K562 (cell line): ENCODE data around the gene UBQLNL. TPM values are rescaled to one million over a fixed set of nuclear protein-coding genes. Genes with fewer than 3 reads are reported as not detected.
A peak's percentile ranks its signal among the peaks of the same experiment; 100 is the strongest.

Experiments
- CBX5 ChIP-seq: IDR thresholded peaks from 2 replicates; pipeline ENCODE4 v1.6.1; 2014; ENCODE audit warnings: low read depth, borderline replicate concordance
- CCAR2 ChIP-seq: fragments of 200-400 bp; formaldehyde crosslinking; IDR thresholded peaks from 2 replicates; pipeline ENCODE4 v1.6.1; 2017; ENCODE audit warnings: mild to moderate bottlenecking, low read depth, low read length
- CREB5 ChIP-seq: fragments of 250-450 bp; sonication (Bioruptor Pico); IDR thresholded peaks from 2 replicates; pipeline ENCODE4 v1.5.0; 2020; ENCODE audit warnings: mild to moderate bottlenecking
- E2F6 ChIP-seq, 2 experiments: IDR thresholded peaks; 2 replicates each; pipeline ENCODE4 v1.6.1; 2011; ENCODE audit warnings: borderline replicate concordance in 1 of 2, control low read depth in 1 of 2, low read depth in 1 of 2, low read length in 1 of 2, mild to moderate bottlenecking in 1 of 2, mixed read lengths in 1 of 2, moderate library complexity in 1 of 2; ENCODE audit not compliant: insufficient read depth in 1 of 2, insufficient read length in 1 of 2, poor library complexity in 1 of 2, severe bottlenecking in 1 of 2; ENCODE audit errors: extremely low read depth in 1 of 2
- EP400 ChIP-seq: fragments of 450-650 bp; IDR thresholded peaks from 2 replicates; pipeline ENCODE4 v1.6.1; 2017; ENCODE audit warnings: antibody characterized with exemption, mild to moderate bottlenecking, moderate library complexity
- GATAD2B ChIP-seq: fragments of 450-650 bp; IDR thresholded peaks from 2 replicates; pipeline ENCODE4 v1.6.1; 2017; ENCODE audit warnings: mild to moderate bottlenecking, borderline replicate concordance
- HES1 ChIP-seq: fragments of 450-650 bp; IDR thresholded peaks from 2 replicates; pipeline ENCODE4 v1.6.1; 2016; ENCODE audit warnings: low read depth, mild to moderate bottlenecking, moderate library complexity
- HEY1 ChIP-seq: fragments of 250-450 bp; sonication (Bioruptor Pico); IDR thresholded peaks from 2 replicates; pipeline ENCODE4 v1.5.0; 2020; ENCODE audit warnings: mild to moderate bottlenecking, moderate library complexity, borderline replicate concordance
- HNRNPH1 ChIP-seq: fragments of 200-400 bp; formaldehyde crosslinking; optimal IDR thresholded peaks from 2 replicates; pipeline ENCODE3; 2017; ENCODE audit warnings: low read depth, mild to moderate bottlenecking, low read length, moderate library complexity
- IFI16 ChIP-seq: fragments of 250-450 bp; sonication (Bioruptor Pico); IDR thresholded peaks from 2 replicates; pipeline ENCODE4 v2.1.2; 2022; ENCODE audit warnings: mild to moderate bottlenecking, inconsistent platforms
- MCM7 ChIP-seq, 2 experiments: fragments of 450-650 bp; IDR thresholded peaks; 2 replicates each; pipeline ENCODE4 v1.6.1; 2016 to 2018
- MYBL2 ChIP-seq, 2 experiments: fragments of 450-650 bp in 1 of 2; sonication (generic) in 1 of 2; formaldehyde crosslinking in 1 of 2; IDR thresholded peaks; 2 replicates each; pipeline versions ENCODE4 v1.6.1 to v1.8.1; 2017 to 2022; ENCODE audit warnings: borderline replicate concordance in 1 of 2, inconsistent platforms in 1 of 2, low read depth in 1 of 2, mild to moderate bottlenecking in 1 of 2, missing genetic modification reagents in 1 of 2, moderate library complexity in 1 of 2
- NFATC3 ChIP-seq: fragments of 450-650 bp; IDR thresholded peaks from 2 replicates; pipeline ENCODE4 v1.6.1; 2017; ENCODE audit warnings: mild to moderate bottlenecking
- PTRF ChIP-seq: fragments of 450-650 bp; IDR thresholded peaks from 2 replicates; pipeline ENCODE4 v1.6.1; 2016; ENCODE audit warnings: mild to moderate bottlenecking, missing genetic modification characterization, missing compliant biosample characterization
- RUNX1 ChIP-seq: sonication (generic); IDR thresholded peaks from 2 replicates; pipeline ENCODE4 v1.6.1; 2016; ENCODE audit warnings: antibody characterized with exemption, low read depth
- STAT6 ChIP-seq: sonication (generic); formaldehyde crosslinking; IDR thresholded peaks from 2 replicates; pipeline ENCODE4 v1.8.1; 2023; ENCODE audit warnings: mild to moderate bottlenecking, missing genetic modification reagents
- TBP ChIP-seq: optimal IDR thresholded peaks from 2 replicates; pipeline ENCODE3; 2011; ENCODE audit warnings: low read depth, low read length, improper control_type of control experiment
- XRCC3 ChIP-seq: fragments of 450-650 bp; IDR thresholded peaks from 2 replicates; pipeline ENCODE4 v1.6.1; 2017; ENCODE audit warnings: mild to moderate bottlenecking, moderate library complexity
- ZBTB9 ChIP-seq: fragments of 450-650 bp; formaldehyde crosslinking; IDR thresholded peaks from 2 replicates; pipeline ENCODE4 v1.4.0; 2020; ENCODE audit warnings: mild to moderate bottlenecking, moderate library complexity
- ZNF445 ChIP-seq: fragments of 250-450 bp; sonication (Bioruptor Pico); IDR thresholded peaks from 2 replicates; pipeline ENCODE4 v1.4.0; 2020; ENCODE audit warnings: low read depth, mild to moderate bottlenecking, moderate library complexity
- ZNF655 ChIP-seq: fragments of 250-450 bp; sonication (Bioruptor Pico); IDR thresholded peaks from 2 replicates; pipeline ENCODE4 v1.5.0; 2021
- polyA plus RNA-seq, 8 experiments: library from polyadenylated mRNA; depleted of rRNA in 4 of 8; stranded (reverse) in 5 of 8; unstranded in 3 of 8; fragments of >200 nt; fragmentation: Nextera tagmentation in 2 of 8; fragmentation: Illumina TruSeq in 1 of 8; extraction: Ambion mirVana in 2 of 8; extraction: Trizol in 1 of 8; gene quantifications; 2 replicates each; pipeline versions ENCODE4 v1.2.1 to v1.2.3, GENCODE V29; 2011 to 2014; ENCODE audit warnings: inconsistent platforms in 1 of 8, missing spikeins in 1 of 8
- total RNA-seq, 7 experiments: library from RNA; depleted of rRNA in 6 of 7; stranded (reverse); fragments of >200 nt in 6 of 7; fragmentation: Illumina TruSeq in 2 of 7; extraction: Trizol in 2 of 7; gene quantifications; 2 replicates each; pipeline versions ENCODE4 v1.2.1 to v1.2.3, GENCODE V29; 2011 to 2021; ENCODE audit warnings: low replicate concordance in 1 of 7

UBQLNL gene
- total and polyA plus RNA-seq, 9 of the 15 experiments (the other 6 are each of a cell fraction or from before 2014, with no cell fraction given), result 0.07 to 0.27 (median 0.14) TPM

GRCh38 chr11:5522308-5522707 lies 5.8 kb upstream of the UBQLNL start (continued):
- no peak for TF ChIP-seq ZBTB9 (CRISPR knock-in tag)
- TF ChIP-seq PTRF (tag), result no peak
- no peak for TF ChIP-seq E2F6 (IDR thresholded peaks at IDR 0.05; ENCODE audit: borderline replicate concordance in 1 of 2, extremely low read depth in 1 of 2, insufficient read depth in 1 of 2, insufficient read length in 1 of 2, low read depth in 1 of 2, low read length in 1 of 2, poor library complexity in 1 of 2, severe bottlenecking in 1 of 2)
- TF ChIP-seq MYBL2 (IDR thresholded peaks at IDR 0.05; ENCODE audit: low read depth), result no peak
- no peak for TF ChIP-seq MYBL2 (CRISPR knock-in tag; IDR thresholded peaks at IDR 0.05; ENCODE audit: borderline replicate concordance)
- no peak for TF ChIP-seq HEY1 (CRISPR knock-in tag)
- TF ChIP-seq HNRNPH1, result no peak
- TF ChIP-seq CBX5, result no peak
- no peak for TF ChIP-seq CCAR2
- TF ChIP-seq XRCC3, result no peak
- TF ChIP-seq ZNF655 (CRISPR knock-in tag), result no peak
- no peak for TF ChIP-seq NFATC3
- TF ChIP-seq TBP, result no peak
- TF ChIP-seq STAT6 (CRISPR knock-in tag), result no peak
- no peak for TF ChIP-seq CREB5 (CRISPR knock-in tag)
- TF ChIP-seq IFI16 (CRISPR knock-in tag), result no peak
- no peak for TF ChIP-seq ZNF445 (CRISPR knock-in tag)
- no peak for TF ChIP-seq EP400
- peak; percentile 27; the same call in 1 of the 2 replicates for TF ChIP-seq HES1
- TF ChIP-seq MCM7 (IDR thresholded peaks at IDR 0.05), result no peak
- TF ChIP-seq GATAD2B, result no peak
- TF ChIP-seq RUNX1, result no peak
